GM12878 (cell line): ENCODE data around the gene ITGA3. TPM values are rescaled to one million over a fixed set of nuclear protein-coding genes. Genes with fewer than 3 reads are reported as not detected.

Experiments
- ATAC-seq: fragments of 200-7000 bp; cut with Tn5 transposase; 3 replicates; pipeline ENCODE4 v1.9.1; 2020; ENCODE audit warnings: mild to moderate bottlenecking, moderate library complexity
- BruUV-seq: library from RNA; stranded (reverse); fragments of 400-500 nt; replicated peaks from 2 replicates; lab custom pipeline; 2021; lab: Mats Ljungman, UMichigan
- CTCF ChIA-PET: fragments of 300-600 bp; sonication (Branson Sonifier 250); formaldehyde crosslinking; extraction: SDS; loops from one replicate; lab custom pipeline; 2021; ENCODE audit warnings: inconsistent platforms; lab: Yijun Ruan, JAX
- POLR2A ChIA-PET: fragments of 350-600 bp; formaldehyde crosslinking; extraction: SDS; loops from one replicate; lab custom pipeline; 2021; ENCODE audit warnings: inconsistent platforms; lab: Charles Lee
- RAD21 ChIA-PET: fragments of 300-600 bp; sonication (Branson Sonifier 250); formaldehyde crosslinking; loops from one replicate; lab custom pipeline; 2023; ENCODE audit warnings: antibody characterized with exemption; ENCODE audit not compliant: unreplicated experiment; lab: Charles Lee
- SMC1A ChIA-PET: fragments of 300-600 bp; sonication (Branson Sonifier 250); formaldehyde crosslinking; loops from one replicate; lab custom pipeline; 2023; ENCODE audit not compliant: unreplicated experiment, uncharacterized antibody; lab: Charles Lee
- DNase-seq: peaks from one replicate; pipeline ENCODE4 v3.0.0-alpha.2; 2011; ENCODE audit warnings: low read depth, low spot score
- FAIRE-seq: peaks from 3 replicates; lab custom pipeline; 2011; peaks lifted over from hg19 to GRCh38; lab: Jason Lieb, UNC
- H2AFZ ChIP-seq: 2 replicates; pipeline ENCODE4 v1.6.0; 2011; ENCODE audit warnings: low read depth, low read length, control low read depth; ENCODE audit not compliant: control insufficient read depth
- H3K27ac ChIP-seq: 2 replicates; pipeline ENCODE4 v1.5.1; 2011; ENCODE audit warnings: control low read depth; ENCODE audit not compliant: control insufficient read depth, insufficient read depth
- H3K27me3 ChIP-seq, 2 experiments: replicated peaks in 1 of 2; 2 replicates each; pipeline versions ENCODE4 v1.6.0 to v1.6.1; 2011; ENCODE audit warnings: low read length in 1 of 2; ENCODE audit not compliant: control insufficient read depth in 2 of 2, insufficient read depth in 2 of 2
- H3K36me3 ChIP-seq, 2 experiments: 2 replicates each; pipeline ENCODE4 v1.5.1; 2011; ENCODE audit warnings: low read length in 1 of 2; ENCODE audit not compliant: control insufficient read depth in 2 of 2, insufficient read depth in 2 of 2
- H3K4me1 ChIP-seq: 2 replicates; pipeline ENCODE4 v1.6.1; 2011; ENCODE audit warnings: mild to moderate bottlenecking, low read length, moderate library complexity, mixed read lengths; ENCODE audit not compliant: control insufficient read depth, insufficient read depth
- H3K4me2 ChIP-seq: 2 replicates; pipeline ENCODE4 v1.6.0; 2011; ENCODE audit warnings: control low read depth; ENCODE audit not compliant: control insufficient read depth, insufficient read depth
- H3K4me3 ChIP-seq: fragments of 200-600 bp; sonication (generic); 2 replicates; pipeline ENCODE4 v1.5.1; 2016
- H3K79me2 ChIP-seq: 2 replicates; pipeline ENCODE4 v1.6.0; 2011; ENCODE audit warnings: low read length; ENCODE audit not compliant: control insufficient read depth, insufficient read depth
- H3K9ac ChIP-seq: 2 replicates; pipeline ENCODE4 v1.8.0; 2011; ENCODE audit warnings: low read length, control low read depth, mixed read lengths; ENCODE audit not compliant: control insufficient read depth, insufficient read depth
- H3K9me3 ChIP-seq: replicated peaks from 3 replicates; pipeline ENCODE4 v1.5.1; 2011; ENCODE audit warnings: mild to moderate bottlenecking, low read length; ENCODE audit not compliant: control insufficient read depth, insufficient read depth
- H4K20me1 ChIP-seq: 2 replicates; pipeline ENCODE4 v1.6.0; 2011; ENCODE audit not compliant: control insufficient read depth, insufficient read depth
- CHD4 ChIP-seq: fragments of 200-600 bp; sonication (generic); IDR thresholded peaks from 2 replicates; pipeline ENCODE4 v1.6.1; 2016; ENCODE audit warnings: mild to moderate bottlenecking
- NR2C1 ChIP-seq: fragments of 450-650 bp; IDR thresholded peaks from 2 replicates; pipeline ENCODE4 v1.6.1; 2017; ENCODE audit warnings: antibody characterized with exemption, mild to moderate bottlenecking, moderate library complexity
- PBX3 ChIP-seq: IDR thresholded peaks from 2 replicates; pipeline ENCODE4 v1.6.1; 2011; ENCODE audit warnings: mild to moderate bottlenecking, low read depth, low read length, moderate library complexity; ENCODE audit not compliant: insufficient replicate concordance
- TCF3 ChIP-seq: IDR thresholded peaks from 2 replicates; pipeline ENCODE4 v1.6.1; 2012; ENCODE audit warnings: low read depth, mild to moderate bottlenecking, low read length, borderline replicate concordance; ENCODE audit not compliant: insufficient read depth
- ZZZ3 ChIP-seq: IDR thresholded peaks from 2 replicates; pipeline ENCODE4 v1.6.1; 2011; ENCODE audit warnings: low read depth; ENCODE audit not compliant: control insufficient read depth, insufficient read length
- WGBS: methylation state at CpG from one replicate; pipeline ENCODE4 v1.1.6; 2016; ENCODE audit warnings: low lambda C conversion rate; ENCODE audit not compliant: insufficient replicate concordance, insufficient coverage; ENCODE audit errors: missing lambda C conversion rate; 5-methylcytosine and 5-hydroxymethylcytosine counted together
- in situ Hi-C: fragments of 300-500 bp; cut with MboI; formaldehyde crosslinking; loops from 9 replicates; pipeline ENCODE4 v1.14.3; 2018; ENCODE audit warnings: mixed read lengths
- intact Hi-C: fragments of 100-400 bp; cut with micrococcal nuclease; formaldehyde crosslinking; loops from one replicate; pipeline ENCODE4 v1.14.2; 2022; ENCODE audit not compliant: unreplicated experiment
- polyA plus RNA-seq, 11 experiments: library from polyadenylated mRNA; depleted of rRNA in 4 of 11; unstranded in 6 of 11; stranded (reverse) in 5 of 11; fragments of >200 nt; fragmentation: Nextera tagmentation in 4 of 11; fragmentation: Illumina TruSeq in 1 of 11; extraction: Ambion mirVana in 4 of 11; extraction: Trizol in 1 of 11; gene quantifications; 1 replicate in 1 of 11; 2 replicates in 10 of 11; pipeline versions ENCODE4 v1.2.1 to v1.2.3, GENCODE V29; 2011 to 2016; ENCODE audit warnings: inconsistent platforms in 2 of 11, missing spikeins in 2 of 11, low read depth in 1 of 11
- total RNA-seq, 4 experiments: library from RNA; depleted of rRNA in 3 of 4; stranded (reverse); fragments of >200 nt in 3 of 4; fragmentation: Illumina TruSeq in 1 of 4; extraction: Trizol in 1 of 4; gene quantifications; 2 replicates each; pipeline versions ENCODE4 v1.2.1 to v1.2.3, GENCODE V29; 2013 to 2021
- TF ChIP-seq, protein P1 (sequence below): fragments of 450-650 bp; IDR thresholded peaks from 2 replicates; pipeline ENCODE4 v1.6.1; 2017; ENCODE audit warnings: borderline replicate concordance

ITGA3 gene
- total and polyA plus RNA-seq, 10 of the 15 experiments (the other 5 are each of a cell fraction or from before 2014, with no cell fraction given) = 0.29 to 13.4 (median 6.6) TPM

DNA sequence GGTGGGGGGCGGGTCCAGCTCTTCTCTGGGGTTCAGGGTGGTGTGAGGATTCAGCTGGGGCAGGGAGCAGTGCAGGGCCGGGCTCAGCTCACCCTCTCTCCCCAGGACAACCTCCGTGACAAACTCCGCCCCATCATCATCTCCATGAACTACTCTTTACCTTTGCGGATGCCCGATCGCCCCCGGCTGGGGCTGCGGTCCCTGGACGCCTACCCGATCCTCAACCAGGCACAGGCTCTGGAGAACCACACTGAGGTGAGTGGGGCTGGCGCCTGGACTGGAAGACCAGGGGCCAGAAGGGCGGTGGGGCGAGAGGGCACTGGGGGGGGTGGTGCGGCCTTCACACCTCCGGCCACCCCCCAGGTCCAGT is 20.3 kb downstream of the ITGA3 start:
- TF ChIP-seq ZZZ3 (no peak), NR2C1 (no peak), TCF3 (no peak), PBX3 (no peak), CHD4 (no peak)
- TF ChIP-seq, protein P1, sequence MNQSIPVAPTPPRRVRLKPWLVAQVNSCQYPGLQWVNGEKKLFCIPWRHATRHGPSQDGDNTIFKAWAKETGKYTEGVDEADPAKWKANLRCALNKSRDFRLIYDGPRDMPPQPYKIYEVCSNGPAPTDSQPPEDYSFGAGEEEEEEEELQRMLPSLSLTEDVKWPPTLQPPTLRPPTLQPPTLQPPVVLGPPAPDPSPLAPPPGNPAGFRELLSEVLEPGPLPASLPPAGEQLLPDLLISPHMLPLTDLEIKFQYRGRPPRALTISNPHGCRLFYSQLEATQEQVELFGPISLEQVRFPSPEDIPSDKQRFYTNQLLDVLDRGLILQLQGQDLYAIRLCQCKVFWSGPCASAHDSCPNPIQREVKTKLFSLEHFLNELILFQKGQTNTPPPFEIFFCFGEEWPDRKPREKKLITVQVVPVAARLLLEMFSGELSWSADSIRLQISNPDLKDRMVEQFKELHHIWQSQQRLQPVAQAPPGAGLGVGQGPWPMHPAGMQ = no peak
- TF ChIP-seq, all 136 proteins: peak for 0

More for the DNA sequence above, 20.3 kb downstream of the ITGA3 start:
- no peaks in the 10 kb centered on the region for H3K9me3 ChIP-seq
- SMC1A ChIA-PET = no interaction called here
- no peak overlapping the region for H3K4me2 ChIP-seq
- no TSS peak for BruUV-seq
- FAIRE-seq (no peak), DNase-seq (no peak), ATAC-seq (no peak)
- no peaks in the 10 kb centered on the region for H4K20me1 ChIP-seq
- H3K27me3 ChIP-seq = no peaks in the 10 kb centered on the region
- no peak overlapping the region for H3K4me3 ChIP-seq
- H3K79me2 ChIP-seq = no peaks in the 10 kb centered on the region
- no peak overlapping the region for H2AFZ ChIP-seq
- RAD21 ChIA-PET = no interaction called here
- peaks cover 5% of the 10 kb centered on the region; the same call in 1 of the 2 replicates for H3K4me1 ChIP-seq
- in situ Hi-C loops = no loop called here
- intact Hi-C loops = no loop called here
- POLR2A ChIA-PET = no interaction called here
- peaks cover 0 to 6% of the 10 kb centered on the region in 2 experiments; a peak in 2 of 4 replicates for H3K36me3 ChIP-seq
- WGBS = 86% methylated on average over 16 of the region's 16 CpGs
- CTCF ChIA-PET = no interaction called here
- no peak overlapping the region for H3K9ac ChIP-seq
- no peak overlapping the region for H3K27ac ChIP-seq
